Pancreas (tissue), 10 donors: Measurements from ENCODE around the gene KRT7. TPM values are rescaled to one million over a fixed set of nuclear protein-coding genes. Genes with fewer than 3 reads are reported as not detected.
"Not testable (repeated sequence)": the region's sequence is repeated elsewhere in the genome, so short reads cannot be mapped to it uniquely, and the experiment has no call there.

Experiments used
- ATAC-seq, 4 donors: fragments of 200-7000 bp; cut with Tn5 transposase; one replicate each; pipeline versions ENCODE4 v1.8.0 to v1.9.1; 2020; ENCODE audit warnings: mild to moderate bottlenecking in 4 of 4, moderate library complexity in 4 of 4
- DNase-seq, 6 donors: peaks; one replicate each; pipeline ENCODE4 v3.0.0-alpha.2; 2020
- FAIRE-seq: peaks from 2 replicates; lab custom pipeline; 2012; peaks lifted over from hg19 to GRCh38; lab: Jason Lieb, UNC
- H3K27ac ChIP-seq, 4 donors: fragments of 200-600 bp; sonication (generic); 1 replicate in 3 of 4; 2 replicates in 1 of 4; pipeline versions ENCODE4 v1.5.0 to v1.8.0; 2020
- H3K27me3 ChIP-seq, 4 donors: fragments of 200-600 bp; one replicate each; pipeline ENCODE4 v1.8.0; 2021
- H3K36me3 ChIP-seq, 3 donors: fragments of 200-600 bp; sonication (generic) in 1 of 3; one replicate each; pipeline versions ENCODE4 v1.5.0 to v1.8.0; 2020 to 2021
- H3K4me1 ChIP-seq, 3 donors: fragments of 200-600 bp; one replicate each; pipeline ENCODE4 v1.8.0; 2021
- H3K4me3 ChIP-seq, 4 donors: fragments of 200-600 bp; sonication (generic) in 2 of 4; one replicate each; pipeline versions ENCODE4 v1.5.0 to v1.8.0; 2020 to 2021
- H3K9me3 ChIP-seq, 4 donors: fragments of 200-600 bp; one replicate each; pipeline ENCODE4 v1.8.0; 2021
- CTCF ChIP-seq, 4 donors: fragments of 200-600 bp; sonication (generic) in 3 of 4; IDR thresholded peaks; one replicate each; pipeline versions ENCODE4 v1.5.0 to v1.8.0; 2021; ENCODE audit warnings: antibody characterized with exemption in 4 of 4
- WGBS, 2 donors: extraction: QIAGEN DNeasy Blood & Tissue Kit; methylation state at CpG; one replicate each; pipeline ENCODE4 v1.1.7; 2013; 5-methylcytosine and 5-hydroxymethylcytosine counted together
- intact Hi-C, 3 donors: fragments of 100-400 bp; cut with DNase I; formaldehyde crosslinking; loops; one replicate each; pipeline versions ENCODE4 v1.11.1 to v1.14.2; 2022
- polyA plus RNA-seq, 2 donors: library from polyadenylated mRNA; stranded (reverse); fragments of 200-250 nt; gene quantifications; one replicate each; pipeline ENCODE4 v1.2.3, GENCODE V29; 2013
- total RNA-seq, 6 donors: library from RNA; stranded (reverse); fragmentation: NEBNext Ultra II Directional in 4 of 6; extraction: Animal tissue kit (Norgen Biotek cat#: 25700) in 4 of 6; gene quantifications; one replicate each; pipeline versions ENCODE4 v1.2.1 to v1.2.4, GENCODE V29; 2021 to 2023
- donor health status: healthy with polysubstance abuse.
- donor health status: DM: no; HTN: no; CAD: no; lungs with moderate emphysema.
- donor health status: DM: no; HTN: no; CAD: no.
- donor health status: control.
- donor health status: control.
- donor health status: Bipolar disorder and iron deficiency.
- donor health status: DM: yes; HTN: yes; CAD: no.
- donor health status: DM: no; HTN: no; CAD: no.
- donor health status: DM: no; HTN: no; CAD: no.
- donor health status: DM: yes; HTN: yes; CAD: no.

KRT7 gene
- total and polyA plus RNA-seq, 8 donors, result 57.5 to 336 (median 116) TPM

GRCh38 chr12:52255926-52256583 lies 23.0 kb downstream of the KRT7 start:
- peaks cover 0 to 8% (median 0%) of the 10 kb centered on the region in 3 donors for H3K4me1 ChIP-seq
- ATAC-seq (no peak), DNase-seq (peak in 2 of 6 donors; percentile 2 to 9), FAIRE-seq (no peak)
- intact Hi-C loops, result no loop called here
- no peak overlapping the region for H3K4me3 ChIP-seq
- TF ChIP-seq CTCF (IDR thresholded peaks at IDR 0.05), result no peak
- no peaks in the 10 kb centered on the region for H3K27me3 ChIP-seq
- H3K36me3 ChIP-seq, result no peaks in the 10 kb centered on the region
- WGBS, 2 donors, result 92 to 96% methylated on average over 9 of the region's 9 CpGs
- H3K9me3 ChIP-seq, result no peaks in the 10 kb centered on the region
- no peak overlapping the region for H3K27ac ChIP-seq

GRCh38 chr12:52256584-52256935 lies 23.5 kb downstream of the KRT7 start:
- no peak for ATAC-seq
- no peak for TF ChIP-seq CTCF (IDR thresholded peaks at IDR 0.05)
- FAIRE-seq, result no peak
- Histone ChIP-seq H3K4me1 (peaks cover 0 to 5% (median 0%) of the 10 kb centered on the region in 3 donors), H3K9me3 (no peaks in the 10 kb centered on the region), H3K4me3 (no peak overlapping the region), H3K27ac (no peak overlapping the region), H3K27me3 (no peaks in the 10 kb centered on the region), H3K36me3 (no peaks in the 10 kb centered on the region)
- DNase-seq, result peak in 1 of 6 donors; percentile 9
- intact Hi-C loops, result no loop called here
- WGBS, 2 donors, result 44 to 59% methylated on average over 2 of the region's 2 CpGs

- TF ChIP-seq CTCF (IDR thresholded peaks at IDR 0.05), result no peak
- H3K27ac ChIP-seq, result no peak overlapping the region
- ATAC-seq (no peak), DNase-seq (peak in 1 of 6 donors; percentile 9), FAIRE-seq (no peak)
- WGBS, 2 donors, result 95 to 99% methylated on average over 4 of the region's 4 CpGs
- intact Hi-C loops, result no loop called here
- H3K4me1 ChIP-seq, result peaks cover 0 to 5% (median 0%) of the 10 kb centered on the region in 3 donors
- H3K36me3 ChIP-seq, result no peaks in the 10 kb centered on the region
- H3K27me3 ChIP-seq, result no peaks in the 10 kb centered on the region
- no peak overlapping the region for H3K4me3 ChIP-seq
- no peaks in the 10 kb centered on the region for H3K9me3 ChIP-seq
Measured at GRCh38 chr12:52257074-52257551, 24.1 kb downstream of the KRT7 start.

- FAIRE-seq, H3K36me3 ChIP-seq, H3K27ac ChIP-seq, H3K4me3 ChIP-seq, ATAC-seq, H3K4me1 ChIP-seq, H3K9me3 ChIP-seq, H3K27me3 ChIP-seq, intact Hi-C loops: not testable (repeated sequence)
- DNase-seq, result peak in 2 of 6 donors; percentile 6 to 35
- 77 to 78% methylated on average over 12 to 13 of the region's 13 CpGs for WGBS, 2 donors
Measured at GRCh38 chr12:52257922-52258321, 24.9 kb downstream of the KRT7 start.

- Histone ChIP-seq H3K4me3 (no peak overlapping the region), H3K27ac (no peak overlapping the region), H3K27me3 (no peaks in the 10 kb centered on the region), H3K36me3 (no peaks in the 10 kb centered on the region), H3K9me3 (no peaks in the 10 kb centered on the region), H3K4me1 (peaks cover 0 to 11% (median 0%) of the 10 kb centered on the region in 3 donors)
- DNase-seq, result peak in 1 of 6 donors; percentile 65
- intact Hi-C loops, result no loop called here
- TF ChIP-seq CTCF (IDR thresholded peaks at IDR 0.05), result no peak
- no peak for FAIRE-seq
- peak in 2 of 4 donors; percentile 7 to 26 for ATAC-seq
- 50 to 55% methylated on average over 55 to 72 of the region's 72 CpGs for WGBS, 2 donors
Measured at GRCh38 chr12:52258335-52258901, 25.4 kb downstream of the KRT7 start.
